Measurements from ENCODE around the gene BRINP2. TPM values are rescaled to one million over a fixed set of nuclear protein-coding genes. Genes with fewer than 3 reads are reported as not detected.
"Not testable (repeated sequence)": the region's sequence is repeated elsewhere in the genome, so short reads cannot be mapped to it uniquely, and the experiment has no call there.

The BRINP2 gene
- total RNA-seq, 4 donors from 2014 or later: 0.42 to 1.7 (median 0.70) TPM

GRCh38 chr1:177315761-177316160 lies 145.0 kb downstream of the BRINP2 start:
- DNase-seq (ENCODE audit: extremely low spot score): no peak
- Histone ChIP-seq H3K4me1 (no peaks in the 10 kb centered on the region), H3K27me3 (no peaks in the 10 kb centered on the region), H3K9me3 (peaks cover 0 to 6% (median 2%) of the 10 kb centered on the region in 4 donors), H3K27ac (replicated peaks in 1 of 4) (no peak overlapping the region), H3K36me3 (no peaks in the 10 kb centered on the region), H3K4me3 (no peak overlapping the region)
- WGBS: 48% methylated on average over 4 of the region's 4 CpGs
- TF ChIP-seq POLR2A (IDR thresholded peaks at IDR 0.05; ENCODE audit: low read depth) (no peak), POLR2AphosphoS5 (IDR thresholded peaks at IDR 0.05) (no peak), CTCF (IDR thresholded peaks at IDR 0.05) (no peak), EP300 (IDR thresholded peaks at IDR 0.05) (no peak)
- intact Hi-C loops (cut with DNase I): no loop called here

- H3K27ac ChIP-seq (replicated peaks in 1 of 4); H3K4me1 ChIP-seq; intact Hi-C loops (cut with DNase I); H3K9me3 ChIP-seq; H3K36me3 ChIP-seq; H3K27me3 ChIP-seq; DNase-seq (ENCODE audit: extremely low spot score); H3K4me3 ChIP-seq: not testable (repeated sequence)
These were observed 150.7 kb downstream of the BRINP2 start for GRCh38 chr1:177321434-177321833.

GRCh38 chr1:177328251-177328650 lies 157.5 kb downstream of the BRINP2 start:
- Histone ChIP-seq H3K9me3 (no peaks in the 10 kb centered on the region), H3K27ac (replicated peaks in 1 of 4) (no peak overlapping the region), H3K36me3 (no peaks in the 10 kb centered on the region), H3K4me1 (no peaks in the 10 kb centered on the region), H3K4me3 (no peak overlapping the region), H3K27me3 (no peaks in the 10 kb centered on the region)
- TF ChIP-seq EP300 (IDR thresholded peaks at IDR 0.05): no peak
- TF ChIP-seq POLR2A (IDR thresholded peaks at IDR 0.05; ENCODE audit: low read depth): no peak
- TF ChIP-seq CTCF (IDR thresholded peaks at IDR 0.05): no peak
- TF ChIP-seq POLR2AphosphoS5 (IDR thresholded peaks at IDR 0.05): no peak
- intact Hi-C loops (cut with DNase I): no loop called here
- DNase-seq (ENCODE audit: extremely low spot score): no peak
- 36% methylated on average over 2 of the region's 2 CpGs for WGBS

- Histone ChIP-seq H3K27ac (replicated peaks in 1 of 4) (no peak overlapping the region), H3K4me1 (no peaks in the 10 kb centered on the region), H3K36me3 (no peaks in the 10 kb centered on the region), H3K4me3 (no peak overlapping the region), H3K9me3 (no peaks in the 10 kb centered on the region), H3K27me3 (no peaks in the 10 kb centered on the region)
- WGBS: 97% methylated on average over 2 of the region's 2 CpGs
- TF ChIP-seq POLR2A (IDR thresholded peaks at IDR 0.05; ENCODE audit: low read depth) (no peak), CTCF (IDR thresholded peaks at IDR 0.05) (no peak), POLR2AphosphoS5 (IDR thresholded peaks at IDR 0.05) (no peak), EP300 (IDR thresholded peaks at IDR 0.05) (no peak)
- DNase-seq (ENCODE audit: extremely low spot score): no peak
- intact Hi-C loops (cut with DNase I): no loop called here
These were observed 159.1 kb downstream of the BRINP2 start for GRCh38 chr1:177329871-177330270.

Other genes with a start within 250 kb of the BRINP2 start
- 1 to 10 TPM; 1.2 to 2.2 (median 1.6) TPM for gene ASTN1, start 6.2 kb upstream of the BRINP2 start, total RNA-seq